Activated CD4-positive, CD25-positive, alpha-beta regulatory T cell (primary cell): ENCODE data around the gene C5orf15.
A peak's percentile ranks its signal among the peaks of the same experiment; 100 is the strongest.
"Not testable (repeated sequence)": the region's sequence is repeated elsewhere in the genome, so short reads cannot be mapped to it uniquely, and the experiment has no call there.

Experiments
- DNase-seq, 4 experiments: peaks; one replicate each; lab custom pipeline; 2025; lab: John Stamatoyannopoulos, UW

Gene C5orf15

GRCh38 chr5:133962801-133963476, 5.5 kb downstream of the C5orf15 start:
- DNase-seq, result no peak

- DNase-seq, result no peak
Measured at GRCh38 chr5:133962131-133962530, 6.3 kb downstream of the C5orf15 start.

GRCh38 chr5:133959643-133960042, 8.8 kb downstream of the C5orf15 start:
- no peak for DNase-seq

GRCh38 chr5:133957591-133957990, 10.8 kb downstream of the C5orf15 start:
- DNase-seq, result no peak

- no peak for DNase-seq
Measured at GRCh38 chr5:133957080-133957479, 11.3 kb downstream of the C5orf15 start.

- DNase-seq, result not testable (repeated sequence)
Measured at GRCh38 chr5:133956196-133956595, 12.2 kb downstream of the C5orf15 start.

- no peak for DNase-seq
Measured at GRCh38 chr5:133953568-133954145, 14.8 kb downstream of the C5orf15 start.

GRCh38 chr5:133952729-133953567, 15.5 kb downstream of the C5orf15 start:
- DNase-seq, result no peak

- DNase-seq, result no peak
Measured at GRCh38 chr5:133950821-133951612, 17.4 kb downstream of the C5orf15 start.

GRCh38 chr5:133948721-133949120, 19.7 kb downstream of the C5orf15 start:
- no peak for DNase-seq

GRCh38 chr5:133947431-133947841, 21.0 kb downstream of the C5orf15 start:
- DNase-seq, result no peak

GRCh38 chr5:133945568-133945967, 22.9 kb downstream of the C5orf15 start:
- no peak for DNase-seq

- peak in 1 of 4 experiments; percentile 22 for DNase-seq
Measured at GRCh38 chr5:133944263-133945185, 23.9 kb downstream of the C5orf15 start.

GRCh38 chr5:133943475-133943817, 25.0 kb downstream of the C5orf15 start:
- DNase-seq, result no peak

GRCh38 chr5:133942614-133943474, 25.6 kb downstream of the C5orf15 start:
- no peak for DNase-seq

- no peak for DNase-seq
Measured at GRCh38 chr5:133941456-133942196, 26.8 kb downstream of the C5orf15 start.

GRCh38 chr5:133939668-133940067, 28.8 kb downstream of the C5orf15 start:
- DNase-seq, result no peak

- no peak for DNase-seq
Measured at GRCh38 chr5:133938929-133939328, 29.5 kb downstream of the C5orf15 start.

GRCh38 chr5:133938039-133938821, 30.2 kb downstream of the C5orf15 start:
- DNase-seq, result no peak
